Hepatocyte (in vitro differentiated cells): Measurements from ENCODE around the gene TMX3. TPM values are rescaled to one million over a fixed set of nuclear protein-coding genes. Genes with fewer than 3 reads are reported as not detected.

ENCODE experiments used
- DNase-seq: peaks from one replicate; pipeline ENCODE4 v3.0.0-alpha.2; 2016; ENCODE audit warnings: low spot score
- H2AFZ ChIP-seq: fragments of 200-600 bp; sonication (generic); 2 replicates; pipeline ENCODE4 v1.6.0; 2016; ENCODE audit warnings: antibody characterized with exemption, mild to moderate bottlenecking
- H3K27ac ChIP-seq: fragments of 200-600 bp; sonication (generic); 2 replicates; pipeline ENCODE4 v1.5.1; 2016; ENCODE audit warnings: mild to moderate bottlenecking
- H3K27me3 ChIP-seq: fragments of 200-600 bp; sonication (generic); 2 replicates; pipeline ENCODE4 v1.6.1; 2016
- H3K36me3 ChIP-seq: fragments of 200-600 bp; sonication (generic); replicated peaks from 2 replicates; pipeline ENCODE4 v1.5.1; 2016; ENCODE audit warnings: low read depth; ENCODE audit not compliant: insufficient read depth
- H3K4me1 ChIP-seq: fragments of 200-600 bp; sonication (generic); 2 replicates; pipeline ENCODE4 v1.5.1; 2016; ENCODE audit warnings: mild to moderate bottlenecking, moderate library complexity; ENCODE audit not compliant: insufficient read depth
- H3K4me2 ChIP-seq: fragments of 200-600 bp; sonication (generic); 2 replicates; pipeline ENCODE4 v1.6.0; 2016
- H3K4me3 ChIP-seq: fragments of 200-600 bp; sonication (generic); 2 replicates; pipeline ENCODE4 v1.5.1; 2016; ENCODE audit warnings: mild to moderate bottlenecking
- H3K79me2 ChIP-seq: fragments of 200-600 bp; sonication (generic); 2 replicates; pipeline ENCODE4 v1.6.0; 2017; ENCODE audit warnings: mild to moderate bottlenecking
- H3K9me2 ChIP-seq: fragments of 200-600 bp; sonication (generic); replicated peaks from 2 replicates; pipeline ENCODE4 v1.6.0; 2017; ENCODE audit warnings: mild to moderate bottlenecking; ENCODE audit not compliant: insufficient read depth
- H3K9me3 ChIP-seq: fragments of 200-600 bp; sonication (generic); 2 replicates; pipeline ENCODE4 v1.5.1; 2016; ENCODE audit warnings: low read depth, mild to moderate bottlenecking
- H4K20me1 ChIP-seq: fragments of 200-600 bp; sonication (generic); 2 replicates; pipeline ENCODE4 v1.6.0; 2016; ENCODE audit warnings: mild to moderate bottlenecking; ENCODE audit not compliant: insufficient read depth, poor library complexity, severe bottlenecking
- EZH2 ChIP-seq: fragments of 200-600 bp; sonication (generic); IDR thresholded peaks from 2 replicates; pipeline ENCODE4 v1.6.1; 2016; ENCODE audit warnings: antibody characterized with exemption, mild to moderate bottlenecking, borderline replicate concordance
- EZH2phosphoT487 ChIP-seq: fragments of 200-600 bp; sonication (generic); IDR thresholded peaks from one replicate; pipeline ENCODE4 v1.6.1; 2018; ENCODE audit warnings: antibody characterized with exemption, mild to moderate bottlenecking, low read depth, moderate library complexity; ENCODE audit not compliant: unreplicated experiment, severe bottlenecking
- WGBS: methylation state at CpG from one replicate; pipeline ENCODE4 v1.1.6; 2016; ENCODE audit warnings: low lambda C conversion rate; ENCODE audit errors: missing lambda C conversion rate; 5-methylcytosine and 5-hydroxymethylcytosine counted together
- polyA plus RNA-seq: library from polyadenylated mRNA; unstranded; fragments of >200 nt; fragmentation: Nextera tagmentation; extraction: Ambion mirVana; gene quantifications from 2 replicates; pipeline ENCODE4 v1.2.1, GENCODE V29; 2016
- total RNA-seq: library from RNA; depleted of rRNA; stranded (reverse); fragments of >200 nt; gene quantifications from 2 replicates; pipeline ENCODE4 v1.2.3, GENCODE V29; 2014
- TF ChIP-seq, protein P1 (sequence below): fragments of 200-600 bp; sonication (generic); IDR thresholded peaks from 2 replicates; pipeline ENCODE4 v1.5.1; 2016; ENCODE audit warnings: antibody characterized with exemption, mild to moderate bottlenecking; ENCODE audit not compliant: poor library complexity

Gene TMX3
- total and polyA plus RNA-seq, 2 experiments from 2014 or later, result 15.1 to 40.2 TPM

DNA sequence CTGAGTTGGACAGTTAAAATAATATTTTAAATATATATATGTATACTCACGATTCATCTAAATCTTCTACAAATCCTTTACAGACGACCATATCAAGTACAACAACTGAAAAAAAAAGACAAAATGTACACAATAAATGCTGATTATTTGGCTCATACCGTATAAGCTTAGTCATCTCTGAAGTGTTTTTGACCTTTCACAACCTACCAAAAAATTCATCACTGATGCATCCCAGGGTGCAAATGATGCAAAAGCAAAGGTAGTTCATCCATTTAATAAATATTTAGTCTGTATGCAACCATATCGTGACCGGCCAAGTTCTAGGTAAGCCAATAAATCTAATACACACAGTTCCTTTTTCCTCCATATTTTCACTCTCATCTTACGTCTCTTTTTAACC lies 1.1 kb downstream of the TMX3 start:
- Histone ChIP-seq H4K20me1 (peaks cover 3% of the 10 kb centered on the region), H3K27ac (no peak overlapping the region), H3K27me3 (no peaks in the 10 kb centered on the region), H3K4me3 (peak overlapping the region; percentile 79), H3K79me2 (peaks cover 39% of the 10 kb centered on the region), H3K9me3 (no peaks in the 10 kb centered on the region), H3K4me1 (peaks cover 4% of the 10 kb centered on the region), H3K36me3 (peaks cover 5% of the 10 kb centered on the region), H3K9me2 (no peaks in the 10 kb centered on the region), H3K4me2 (peak overlapping the region; percentile 90), H2AFZ (peak overlapping the region; percentile 98)
- DNase-seq, result no peak
- 44% methylated on average over 6 of the region's 6 CpGs for WGBS
- TF ChIP-seq EZH2phosphoT487 (no peak), EZH2 (no peak)
- TF ChIP-seq, protein P1, sequence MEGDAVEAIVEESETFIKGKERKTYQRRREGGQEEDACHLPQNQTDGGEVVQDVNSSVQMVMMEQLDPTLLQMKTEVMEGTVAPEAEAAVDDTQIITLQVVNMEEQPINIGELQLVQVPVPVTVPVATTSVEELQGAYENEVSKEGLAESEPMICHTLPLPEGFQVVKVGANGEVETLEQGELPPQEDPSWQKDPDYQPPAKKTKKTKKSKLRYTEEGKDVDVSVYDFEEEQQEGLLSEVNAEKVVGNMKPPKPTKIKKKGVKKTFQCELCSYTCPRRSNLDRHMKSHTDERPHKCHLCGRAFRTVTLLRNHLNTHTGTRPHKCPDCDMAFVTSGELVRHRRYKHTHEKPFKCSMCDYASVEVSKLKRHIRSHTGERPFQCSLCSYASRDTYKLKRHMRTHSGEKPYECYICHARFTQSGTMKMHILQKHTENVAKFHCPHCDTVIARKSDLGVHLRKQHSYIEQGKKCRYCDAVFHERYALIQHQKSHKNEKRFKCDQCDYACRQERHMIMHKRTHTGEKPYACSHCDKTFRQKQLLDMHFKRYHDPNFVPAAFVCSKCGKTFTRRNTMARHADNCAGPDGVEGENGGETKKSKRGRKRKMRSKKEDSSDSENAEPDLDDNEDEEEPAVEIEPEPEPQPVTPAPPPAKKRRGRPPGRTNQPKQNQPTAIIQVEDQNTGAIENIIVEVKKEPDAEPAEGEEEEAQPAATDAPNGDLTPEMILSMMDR, result no peak

DNA sequence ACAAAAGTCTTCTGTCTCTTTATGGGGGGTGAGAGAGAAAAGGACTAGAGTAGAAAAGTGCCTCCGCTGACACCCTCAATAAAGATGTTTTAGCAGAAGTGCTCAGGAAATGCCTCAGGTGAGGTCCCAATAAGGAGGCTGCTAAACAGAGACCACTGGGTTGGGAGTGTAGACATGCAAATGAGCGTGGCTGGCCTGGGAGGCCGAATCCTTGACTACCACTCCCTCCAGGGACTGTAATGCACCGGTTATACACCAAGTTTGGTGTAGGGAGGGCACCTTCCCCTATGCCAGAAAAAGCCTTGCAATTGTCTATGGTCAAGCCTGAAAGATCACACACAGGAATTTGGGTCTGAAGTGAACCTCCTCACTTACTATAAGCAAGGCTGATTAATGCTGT lies 1.8 kb downstream of the TMX3 start:
- Histone ChIP-seq H3K36me3 (peaks cover 5% of the 10 kb centered on the region), H3K4me1 (peaks cover 4% of the 10 kb centered on the region), H3K27me3 (no peaks in the 10 kb centered on the region), H3K9me2 (no peaks in the 10 kb centered on the region), H3K9me3 (no peaks in the 10 kb centered on the region), H2AFZ (no peak overlapping the region), H3K4me2 (peak overlapping the region; percentile 90), H4K20me1 (peaks cover 3% of the 10 kb centered on the region), H3K27ac (no peak overlapping the region), H3K4me3 (no peak overlapping the region), H3K79me2 (peaks cover 44% of the 10 kb centered on the region)
- DNase-seq, result no peak
- TF ChIP-seq EZH2phosphoT487, result no peak
- 83% methylated on average over 4 of the region's 4 CpGs for WGBS

DNA sequence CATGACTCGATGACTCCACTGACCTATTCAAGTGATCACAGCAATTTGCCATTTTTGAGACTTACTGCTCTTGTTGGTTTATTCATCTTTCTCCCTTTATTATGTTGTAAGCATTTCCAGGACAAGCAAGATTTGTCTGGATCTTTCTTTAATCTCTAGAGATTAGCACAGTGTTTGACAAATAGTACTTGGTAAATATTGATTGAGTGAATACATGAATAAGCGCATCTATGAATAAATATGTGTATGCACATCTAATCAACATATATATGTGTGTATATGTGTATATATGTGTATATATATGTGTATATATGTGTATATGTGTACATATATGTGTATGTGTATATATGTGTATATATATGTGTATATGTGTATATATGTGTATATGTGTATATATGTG lies 7.3 kb downstream of the TMX3 start:
- no peak overlapping the region for H3K27ac ChIP-seq
- H2AFZ ChIP-seq, result no peak overlapping the region
- H3K4me2 ChIP-seq, result no peak overlapping the region
- H4K20me1 ChIP-seq, result peaks cover 3% of the 10 kb centered on the region
- H3K9me3 ChIP-seq, result no peaks in the 10 kb centered on the region
- no peak overlapping the region for H3K4me3 ChIP-seq
- no peaks in the 10 kb centered on the region for H3K4me1 ChIP-seq
- no peak for TF ChIP-seq EZH2phosphoT487
- TF ChIP-seq, protein P1, result no peak
- TF ChIP-seq EZH2, result no peak
- peaks cover 5% of the 10 kb centered on the region for H3K36me3 ChIP-seq
- DNase-seq, result no peak
- WGBS, result 85% methylated on average over 2 of the region's 2 CpGs
- H3K9me2 ChIP-seq, result no peaks in the 10 kb centered on the region
- peaks cover 47% of the 10 kb centered on the region for H3K79me2 ChIP-seq
- H3K27me3 ChIP-seq, result no peaks in the 10 kb centered on the region

DNA sequence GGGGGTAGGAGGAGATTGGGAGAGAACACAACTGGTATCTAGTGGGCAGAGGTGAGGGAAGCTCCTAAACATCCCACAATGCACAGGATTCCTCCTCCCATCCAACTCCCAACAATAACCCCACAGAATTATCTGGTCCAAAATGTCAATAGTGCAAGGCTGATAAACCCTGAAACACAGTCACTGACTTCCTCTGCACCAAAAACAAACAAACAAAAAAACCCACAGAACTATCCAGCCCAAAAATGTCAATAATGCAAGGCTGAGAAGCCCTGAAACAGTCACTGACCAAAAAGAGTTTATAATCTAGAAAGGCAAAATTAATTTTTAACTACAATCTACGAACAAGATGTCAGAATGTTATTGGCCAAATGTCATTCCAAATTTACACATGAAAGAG lies 9.8 kb downstream of the TMX3 start:
- no peaks in the 10 kb centered on the region for H3K36me3 ChIP-seq
- TF ChIP-seq EZH2 (no peak), EZH2phosphoT487 (no peak)
- TF ChIP-seq, protein P1, result no peak
- H3K9me3 ChIP-seq, result no peaks in the 10 kb centered on the region
- H3K4me2 ChIP-seq, result no peak overlapping the region
- no peak overlapping the region for H3K4me3 ChIP-seq
- peaks cover 48% of the 10 kb centered on the region for H3K79me2 ChIP-seq
- H4K20me1 ChIP-seq, result no peaks in the 10 kb centered on the region
- H3K4me1 ChIP-seq, result no peaks in the 10 kb centered on the region
- H3K27me3 ChIP-seq, result no peaks in the 10 kb centered on the region
- H3K27ac ChIP-seq, result no peak overlapping the region
- no peak for DNase-seq
- 62% methylated on average over 1 of the region's 1 CpG for WGBS
- no peak overlapping the region for H2AFZ ChIP-seq
- no peaks in the 10 kb centered on the region for H3K9me2 ChIP-seq
